HL-60 (cell line): ENCODE measurements around the gene TPMT.

ENCODE experiments used
- CTCF ChIP-seq: IDR thresholded peaks from one replicate; pipeline ENCODE4 v1.5.1; 2011; ENCODE audit warnings: low read length, control low read depth, inconsistent platforms; ENCODE audit not compliant: insufficient read depth
- POLR2AphosphoS5 ChIP-seq: IDR thresholded peaks from 2 replicates; pipeline ENCODE4 v1.6.1; 2012; ENCODE audit warnings: low read depth
- SPI1 ChIP-seq: IDR thresholded peaks from 2 replicates; pipeline ENCODE4 v1.6.1; 2012; ENCODE audit warnings: low read depth, mild to moderate bottlenecking, borderline replicate concordance

DNA sequence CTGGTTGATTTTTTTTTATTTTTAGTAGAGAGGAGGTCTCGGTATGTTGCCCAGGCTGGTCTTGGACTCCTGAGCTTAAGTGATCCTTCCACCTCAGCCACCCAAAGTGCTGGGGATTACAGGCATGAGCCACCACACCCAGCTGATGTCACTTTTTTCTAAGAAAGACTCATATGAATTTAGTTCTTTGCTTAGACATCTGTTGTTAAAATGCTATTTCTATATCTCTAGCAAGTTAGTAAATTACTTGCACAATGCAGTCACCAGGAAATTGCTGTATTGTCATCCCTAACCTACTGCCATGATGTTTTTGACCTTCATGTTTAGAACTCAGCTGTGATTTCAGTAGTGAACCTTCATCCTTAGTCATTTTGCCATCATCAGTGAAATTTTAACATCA, 6.0 kb upstream of the TPMT start:
- TF ChIP-seq CTCF (no peak), POLR2AphosphoS5 (no peak), SPI1 (no peak)
